Measurements from ENCODE around the gene TRAF4.

Gene TRAF4

DNA sequence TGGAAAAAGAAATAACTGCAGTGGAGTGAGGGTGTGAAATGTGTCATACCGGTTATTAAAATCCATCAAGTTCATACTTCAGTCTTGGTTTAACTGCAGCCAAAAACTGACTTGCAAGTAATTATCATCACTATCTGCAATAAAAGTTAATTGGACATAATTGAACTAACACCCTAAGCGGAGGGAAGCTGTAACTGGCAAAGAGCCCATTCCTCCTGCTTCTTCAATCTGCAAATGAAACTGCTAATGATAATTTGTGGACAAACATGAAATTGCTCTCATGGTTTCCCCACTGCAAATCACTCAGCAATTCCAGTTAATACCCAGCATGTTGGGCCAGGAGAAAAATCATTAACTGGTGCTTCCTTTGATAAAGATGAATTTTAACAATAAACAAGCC is 52.3 kb downstream of the TRAF4 start:
- DNase-seq = no peak
